K562 (cell line): ENCODE measurements around the gene RETREG1. TPM values are rescaled to one million over a fixed set of nuclear protein-coding genes. Genes with fewer than 3 reads are reported as not detected.

Experiments used
- TEAD2 ChIP-seq: fragments of 450-650 bp; IDR thresholded peaks from 2 replicates; pipeline ENCODE4 v1.6.1; 2016; ENCODE audit warnings: missing genetic modification characterization, control low read depth, missing compliant biosample characterization
- ZNF224 ChIP-seq: sonication (generic); formaldehyde crosslinking; IDR thresholded peaks from 2 replicates; pipeline ENCODE4 v1.8.0; 2022; ENCODE audit warnings: mild to moderate bottlenecking, missing genetic modification reagents
- polyA plus RNA-seq, 8 experiments: library from polyadenylated mRNA; depleted of rRNA in 4 of 8; stranded (reverse) in 5 of 8; unstranded in 3 of 8; fragments of >200 nt; fragmentation: Nextera tagmentation in 2 of 8; fragmentation: Illumina TruSeq in 1 of 8; extraction: Ambion mirVana in 2 of 8; extraction: Trizol in 1 of 8; gene quantifications; 2 replicates each; pipeline versions ENCODE4 v1.2.1 to v1.2.3, GENCODE V29; 2011 to 2014; ENCODE audit warnings: inconsistent platforms in 1 of 8, missing spikeins in 1 of 8
- total RNA-seq, 7 experiments: library from RNA; depleted of rRNA in 6 of 7; stranded (reverse); fragments of >200 nt in 6 of 7; fragmentation: Illumina TruSeq in 2 of 7; extraction: Trizol in 2 of 7; gene quantifications; 2 replicates each; pipeline versions ENCODE4 v1.2.1 to v1.2.3, GENCODE V29; 2011 to 2021; ENCODE audit warnings: low replicate concordance in 1 of 7
- TF ChIP-seq, protein P1 (sequence below), 2 experiments: fragments of 450-650 bp; formaldehyde crosslinking in 1 of 2; IDR thresholded peaks; 2 replicates each; pipeline versions ENCODE4 v1.4.0 to v1.6.1; 2014 to 2020; ENCODE audit warnings: mild to moderate bottlenecking in 2 of 2, borderline replicate concordance in 1 of 2, low read depth in 1 of 2
- TF ChIP-seq, protein P2 (sequence below), 3 experiments: IDR thresholded peaks in 2 of 3; conservative IDR thresholded peaks in 1 of 3; 2 replicates each; pipeline ENCODE4 v1.5.1; 2011 to 2012; ENCODE audit warnings: low read length in 3 of 3, mild to moderate bottlenecking in 3 of 3, control low read depth in 2 of 3, improper control_type of control experiment in 1 of 3, inconsistent platforms in 1 of 3, low read depth in 1 of 3, mixed read lengths in 1 of 3, moderate library complexity in 1 of 3; ENCODE audit not compliant: insufficient read depth in 2 of 3

RETREG1 gene
- total and polyA plus RNA-seq, 9 of the 15 experiments (the other 6 are each of a cell fraction or from before 2014, with no cell fraction given) = 0.01 to 0.20 (median 0.08) TPM; not detected in 5

DNA sequence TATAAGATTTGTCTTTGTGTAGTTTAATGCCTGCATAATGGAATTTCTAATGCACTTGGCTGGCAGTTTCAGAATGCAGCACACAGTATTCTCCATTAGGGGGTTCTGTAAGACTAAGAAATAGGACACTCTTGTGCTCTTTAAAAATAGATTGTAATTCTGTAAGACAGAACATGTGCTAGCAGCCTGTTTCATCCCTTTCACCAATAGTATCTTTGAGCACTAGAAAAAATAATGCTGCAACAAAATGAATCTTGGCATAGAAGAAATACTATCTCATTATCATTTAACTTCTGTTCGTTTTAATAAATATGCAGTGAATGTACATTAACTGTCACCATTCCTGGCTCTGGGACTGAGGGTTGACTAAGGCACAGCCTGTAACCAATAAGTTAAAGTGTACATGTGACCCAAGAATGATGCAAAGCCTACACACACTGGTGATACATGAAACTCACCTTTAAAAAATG lies 127.4 kb downstream of the RETREG1 start (continued):
- TF ChIP-seq, protein P1, sequence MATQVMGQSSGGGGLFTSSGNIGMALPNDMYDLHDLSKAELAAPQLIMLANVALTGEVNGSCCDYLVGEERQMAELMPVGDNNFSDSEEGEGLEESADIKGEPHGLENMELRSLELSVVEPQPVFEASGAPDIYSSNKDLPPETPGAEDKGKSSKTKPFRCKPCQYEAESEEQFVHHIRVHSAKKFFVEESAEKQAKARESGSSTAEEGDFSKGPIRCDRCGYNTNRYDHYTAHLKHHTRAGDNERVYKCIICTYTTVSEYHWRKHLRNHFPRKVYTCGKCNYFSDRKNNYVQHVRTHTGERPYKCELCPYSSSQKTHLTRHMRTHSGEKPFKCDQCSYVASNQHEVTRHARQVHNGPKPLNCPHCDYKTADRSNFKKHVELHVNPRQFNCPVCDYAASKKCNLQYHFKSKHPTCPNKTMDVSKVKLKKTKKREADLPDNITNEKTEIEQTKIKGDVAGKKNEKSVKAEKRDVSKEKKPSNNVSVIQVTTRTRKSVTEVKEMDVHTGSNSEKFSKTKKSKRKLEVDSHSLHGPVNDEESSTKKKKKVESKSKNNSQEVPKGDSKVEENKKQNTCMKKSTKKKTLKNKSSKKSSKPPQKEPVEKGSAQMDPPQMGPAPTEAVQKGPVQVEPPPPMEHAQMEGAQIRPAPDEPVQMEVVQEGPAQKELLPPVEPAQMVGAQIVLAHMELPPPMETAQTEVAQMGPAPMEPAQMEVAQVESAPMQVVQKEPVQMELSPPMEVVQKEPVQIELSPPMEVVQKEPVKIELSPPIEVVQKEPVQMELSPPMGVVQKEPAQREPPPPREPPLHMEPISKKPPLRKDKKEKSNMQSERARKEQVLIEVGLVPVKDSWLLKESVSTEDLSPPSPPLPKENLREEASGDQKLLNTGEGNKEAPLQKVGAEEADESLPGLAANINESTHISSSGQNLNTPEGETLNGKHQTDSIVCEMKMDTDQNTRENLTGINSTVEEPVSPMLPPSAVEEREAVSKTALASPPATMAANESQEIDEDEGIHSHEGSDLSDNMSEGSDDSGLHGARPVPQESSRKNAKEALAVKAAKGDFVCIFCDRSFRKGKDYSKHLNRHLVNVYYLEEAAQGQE (IDR thresholded peaks at IDR 0.05; ENCODE audit: borderline replicate concordance) = peak; percentile 57; the same call in 1 of the 2 replicates
- TF ChIP-seq, protein P1 (CRISPR knock-in tag; IDR thresholded peaks at IDR 0.05; ENCODE audit: low read depth) = no peak
- no peak for TF ChIP-seq ZNF224
- 0 out of 2 replicates have a peak, but pooled peaks have one; percentile 24 for TF ChIP-seq TEAD2 (tag)
- TF ChIP-seq, protein P2, sequence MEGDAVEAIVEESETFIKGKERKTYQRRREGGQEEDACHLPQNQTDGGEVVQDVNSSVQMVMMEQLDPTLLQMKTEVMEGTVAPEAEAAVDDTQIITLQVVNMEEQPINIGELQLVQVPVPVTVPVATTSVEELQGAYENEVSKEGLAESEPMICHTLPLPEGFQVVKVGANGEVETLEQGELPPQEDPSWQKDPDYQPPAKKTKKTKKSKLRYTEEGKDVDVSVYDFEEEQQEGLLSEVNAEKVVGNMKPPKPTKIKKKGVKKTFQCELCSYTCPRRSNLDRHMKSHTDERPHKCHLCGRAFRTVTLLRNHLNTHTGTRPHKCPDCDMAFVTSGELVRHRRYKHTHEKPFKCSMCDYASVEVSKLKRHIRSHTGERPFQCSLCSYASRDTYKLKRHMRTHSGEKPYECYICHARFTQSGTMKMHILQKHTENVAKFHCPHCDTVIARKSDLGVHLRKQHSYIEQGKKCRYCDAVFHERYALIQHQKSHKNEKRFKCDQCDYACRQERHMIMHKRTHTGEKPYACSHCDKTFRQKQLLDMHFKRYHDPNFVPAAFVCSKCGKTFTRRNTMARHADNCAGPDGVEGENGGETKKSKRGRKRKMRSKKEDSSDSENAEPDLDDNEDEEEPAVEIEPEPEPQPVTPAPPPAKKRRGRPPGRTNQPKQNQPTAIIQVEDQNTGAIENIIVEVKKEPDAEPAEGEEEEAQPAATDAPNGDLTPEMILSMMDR (IDR thresholded peaks at IDR 0.05 in 2 of 3, conservative IDR thresholded peaks at IDR 0.05 in 1 of 3; ENCODE audit: insufficient read depth in 2 of 3, low read depth in 1 of 3, low read length in 3 of 3) = peak; percentile 48 to 73 (median 49); a peak in 4 of 6 replicates
